CMK (cell line): ENCODE measurements around the gene DHX32.

Experiments used
- DNase-seq: peaks from one replicate; pipeline ENCODE4 v3.0.0-alpha.2; 2010; ENCODE audit warnings: low read depth

The DHX32 gene

GRCh38 chr10:125811251-125811650, 69.8 kb downstream of the DHX32 start:
- DNase-seq = no peak

- DNase-seq = no peak
These were observed 73.0 kb downstream of the DHX32 start for GRCh38 chr10:125808047-125808446.

- no peak for DNase-seq
These were observed 78.4 kb downstream of the DHX32 start for GRCh38 chr10:125802739-125803138.

GRCh38 chr10:125802131-125802530, 79.0 kb downstream of the DHX32 start:
- DNase-seq = no peak

- DNase-seq = no peak
These were observed 79.5 kb downstream of the DHX32 start for GRCh38 chr10:125801574-125801973.

- no peak for DNase-seq
These were observed 81.5 kb downstream of the DHX32 start for GRCh38 chr10:125799451-125800182.

- no peak for DNase-seq
These were observed 83.0 kb downstream of the DHX32 start for GRCh38 chr10:125797994-125798662.

- no peak for DNase-seq
These were observed 83.7 kb downstream of the DHX32 start for GRCh38 chr10:125797424-125797823.

- no peak for DNase-seq
These were observed 85.4 kb downstream of the DHX32 start for GRCh38 chr10:125795637-125796190.

GRCh38 chr10:125795128-125795527, 86.0 kb downstream of the DHX32 start:
- DNase-seq = no peak

- DNase-seq = no peak
These were observed 88.5 kb downstream of the DHX32 start for GRCh38 chr10:125792342-125793300.

GRCh38 chr10:125788156-125789034, 92.7 kb downstream of the DHX32 start:
- no peak for DNase-seq
